Measurements from ENCODE around the gene BBS5.

The BBS5 gene

GRCh38 chr2:169439900-169440299 lies 39.4 kb upstream of the BBS5 start:
- Histone ChIP-seq H3K4ac (ENCODE audit: low read length) (no peak overlapping the region), H3K4me2 (ENCODE audit: insufficient read depth, low read length, poor library complexity, severe bottlenecking) (no peak overlapping the region)
- WGBS, 2 donors (ENCODE audit: extremely low coverage in 2 of 2, insufficient read length in 2 of 2, insufficient replicate concordance in 1 of 2) = no CpG with 5 or more reads among the region's 3 CpGs

GRCh38 chr2:169446452-169446851 lies 32.8 kb upstream of the BBS5 start:
- peaks cover 0 to 24% (median 0%) of the 10 kb centered on the region in 3 experiments for H3K27me3 ChIP-seq (ENCODE audit: control insufficient read depth in 3 of 3, insufficient read depth in 3 of 3, low read depth in 1 of 3, low read length in 3 of 3)
- H3K79me1 ChIP-seq (ENCODE audit: low read depth, low read length) = no peaks in the 10 kb centered on the region
- H2AFZ ChIP-seq (ENCODE audit: low read length) = no peak overlapping the region
- H3K9me3 ChIP-seq (replicated peaks in 1 of 2; ENCODE audit: control insufficient read depth in 2 of 2, insufficient read depth in 1 of 2, low read depth in 1 of 2, low read length in 2 of 2) = no peaks in the 10 kb centered on the region
- no peak overlapping the region for H3K4me2 ChIP-seq (ENCODE audit: insufficient read depth, low read length, poor library complexity, severe bottlenecking)
- no peak overlapping the region for H3K14ac ChIP-seq (ENCODE audit: low read length)
- H2BK12ac ChIP-seq (ENCODE audit: low read length) = no peak overlapping the region
- no peak overlapping the region for H3K4ac ChIP-seq (ENCODE audit: low read length)
- H3K27ac ChIP-seq (replicated peaks; ENCODE audit: low read length) = no peak overlapping the region
- H3K18ac ChIP-seq (ENCODE audit: low read length) = no peak overlapping the region
- no peak for DNase-seq (ENCODE audit: low spot score)
- no peak overlapping the region for H3K23ac ChIP-seq (ENCODE audit: low read depth, low read length, poor library complexity)
- no peaks in the 10 kb centered on the region for H3K4me1 ChIP-seq (ENCODE audit: control insufficient read depth in 2 of 2, insufficient read depth in 1 of 2, low read depth in 1 of 2, low read length in 2 of 2)
- no peak overlapping the region for H2BK15ac ChIP-seq (ENCODE audit: low read length)
- no peak overlapping the region for H4K91ac ChIP-seq (ENCODE audit: low read depth, low read length, poor library complexity)
- H3K36me3 ChIP-seq (replicated peaks in 1 of 2; ENCODE audit: control insufficient read depth in 2 of 2, insufficient read depth in 2 of 2, low read length in 2 of 2) = no peaks in the 10 kb centered on the region
- no peak overlapping the region for H2BK120ac ChIP-seq (ENCODE audit: low read depth, low read length)
- H3K9ac ChIP-seq (ENCODE audit: low read depth, low read length, poor library complexity) = no peak overlapping the region
- no peak overlapping the region for H4K8ac ChIP-seq (ENCODE audit: low read depth, low read length)
- no peak overlapping the region for H3K4me3 ChIP-seq (ENCODE audit: low read length in 2 of 2)
- no peak overlapping the region for H2BK5ac ChIP-seq (ENCODE audit: low read length)
- H2AK5ac ChIP-seq (ENCODE audit: low read depth, low read length) = no peak overlapping the region

More at GRCh38 chr2:169439900-169440299, 39.4 kb upstream of the BBS5 start:
- Histone ChIP-seq H3K79me1 (ENCODE audit: low read depth, low read length) (no peaks in the 10 kb centered on the region), H3K23ac (ENCODE audit: low read depth, low read length, poor library complexity) (no peak overlapping the region), H3K27ac (replicated peaks; ENCODE audit: low read length) (no peak overlapping the region), H2BK120ac (ENCODE audit: low read depth, low read length) (no peak overlapping the region), H2BK12ac (ENCODE audit: low read length) (no peak overlapping the region), H2AFZ (ENCODE audit: low read length) (no peak overlapping the region), H3K9me3 (replicated peaks in 1 of 2; ENCODE audit: control insufficient read depth in 2 of 2, insufficient read depth in 1 of 2, low read depth in 1 of 2, low read length in 2 of 2) (peaks cover 0 to 6% of the 10 kb centered on the region in 2 donors), H2BK5ac (ENCODE audit: low read length) (no peak overlapping the region), H3K4me3 (ENCODE audit: low read length in 2 of 2) (no peak overlapping the region), H3K36me3 (replicated peaks in 1 of 2; ENCODE audit: control insufficient read depth in 2 of 2, insufficient read depth in 2 of 2, low read length in 2 of 2) (no peaks in the 10 kb centered on the region), H4K91ac (ENCODE audit: low read depth, low read length, poor library complexity) (no peak overlapping the region), H3K18ac (ENCODE audit: low read length) (no peak overlapping the region), H4K8ac (ENCODE audit: low read depth, low read length) (no peak overlapping the region), H3K14ac (ENCODE audit: low read length) (no peak overlapping the region), H2BK15ac (ENCODE audit: low read length) (no peak overlapping the region), H2AK5ac (ENCODE audit: low read depth, low read length) (no peak overlapping the region), H3K27me3 (ENCODE audit: control insufficient read depth in 3 of 3, insufficient read depth in 3 of 3, low read depth in 1 of 3, low read length in 3 of 3) (peaks cover 0 to 41% (median 0%) of the 10 kb centered on the region in 3 experiments), H3K9ac (ENCODE audit: low read depth, low read length, poor library complexity) (no peak overlapping the region), H3K4me1 (ENCODE audit: control insufficient read depth in 2 of 2, insufficient read depth in 1 of 2, low read depth in 1 of 2, low read length in 2 of 2) (peaks cover 2 to 13% of the 10 kb centered on the region in 2 donors)
- no peak for DNase-seq (ENCODE audit: low spot score)

GRCh38 chr2:169448316-169448715 lies 31.0 kb upstream of the BBS5 start:
- Histone ChIP-seq H2AK5ac (ENCODE audit: low read depth, low read length) (no peak overlapping the region), H3K4me2 (ENCODE audit: insufficient read depth, low read length, poor library complexity, severe bottlenecking) (no peak overlapping the region), H2BK15ac (ENCODE audit: low read length) (no peak overlapping the region), H2BK120ac (ENCODE audit: low read depth, low read length) (no peak overlapping the region), H3K18ac (ENCODE audit: low read length) (no peak overlapping the region), H3K36me3 (replicated peaks in 1 of 2; ENCODE audit: control insufficient read depth in 2 of 2, insufficient read depth in 2 of 2, low read length in 2 of 2) (no peaks in the 10 kb centered on the region), H3K9ac (ENCODE audit: low read depth, low read length, poor library complexity) (no peak overlapping the region), H3K79me1 (ENCODE audit: low read depth, low read length) (no peaks in the 10 kb centered on the region), H4K8ac (ENCODE audit: low read depth, low read length) (no peak overlapping the region), H2AFZ (ENCODE audit: low read length) (no peak overlapping the region), H3K14ac (ENCODE audit: low read length) (no peak overlapping the region), H3K27ac (replicated peaks; ENCODE audit: low read length) (no peak overlapping the region), H3K4ac (ENCODE audit: low read length) (no peak overlapping the region), H3K9me3 (replicated peaks in 1 of 2; ENCODE audit: control insufficient read depth in 2 of 2, insufficient read depth in 1 of 2, low read depth in 1 of 2, low read length in 2 of 2) (no peaks in the 10 kb centered on the region), H2BK12ac (ENCODE audit: low read length) (no peak overlapping the region), H2BK5ac (ENCODE audit: low read length) (no peak overlapping the region), H3K4me1 (ENCODE audit: control insufficient read depth in 2 of 2, insufficient read depth in 1 of 2, low read depth in 1 of 2, low read length in 2 of 2) (no peaks in the 10 kb centered on the region), H4K91ac (ENCODE audit: low read depth, low read length, poor library complexity) (no peak overlapping the region), H3K4me3 (ENCODE audit: low read length in 2 of 2) (no peak overlapping the region), H3K27me3 (ENCODE audit: control insufficient read depth in 3 of 3, insufficient read depth in 3 of 3, low read depth in 1 of 3, low read length in 3 of 3) (peaks cover 0 to 20% (median 0%) of the 10 kb centered on the region in 3 experiments), H3K23ac (ENCODE audit: low read depth, low read length, poor library complexity) (no peak overlapping the region)
- no peak for DNase-seq (ENCODE audit: low spot score)
- WGBS, 2 donors (ENCODE audit: extremely low coverage in 2 of 2, insufficient read length in 2 of 2, insufficient replicate concordance in 1 of 2) = no CpG with 5 or more reads among the region's 3 CpGs

- Histone ChIP-seq H4K91ac (ENCODE audit: low read depth, low read length, poor library complexity) (no peak overlapping the region), H2BK15ac (ENCODE audit: low read length) (no peak overlapping the region), H3K9ac (ENCODE audit: low read depth, low read length, poor library complexity) (no peak overlapping the region), H3K27me3 (ENCODE audit: control insufficient read depth in 3 of 3, insufficient read depth in 3 of 3, low read depth in 1 of 3, low read length in 3 of 3) (peaks cover 0 to 20% (median 0%) of the 10 kb centered on the region in 3 experiments), H3K4ac (ENCODE audit: low read length) (no peak overlapping the region), H2AK5ac (ENCODE audit: low read depth, low read length) (no peak overlapping the region), H3K9me3 (replicated peaks in 1 of 2; ENCODE audit: control insufficient read depth in 2 of 2, insufficient read depth in 1 of 2, low read depth in 1 of 2, low read length in 2 of 2) (no peaks in the 10 kb centered on the region), H3K79me1 (ENCODE audit: low read depth, low read length) (no peaks in the 10 kb centered on the region), H2BK5ac (ENCODE audit: low read length) (no peak overlapping the region), H2BK120ac (ENCODE audit: low read depth, low read length) (no peak overlapping the region), H4K8ac (ENCODE audit: low read depth, low read length) (no peak overlapping the region), H3K4me2 (ENCODE audit: insufficient read depth, low read length, poor library complexity, severe bottlenecking) (no peak overlapping the region), H3K27ac (replicated peaks; ENCODE audit: low read length) (no peak overlapping the region), H3K18ac (ENCODE audit: low read length) (no peak overlapping the region), H3K14ac (ENCODE audit: low read length) (no peak overlapping the region), H2AFZ (ENCODE audit: low read length) (no peak overlapping the region), H2BK12ac (ENCODE audit: low read length) (no peak overlapping the region), H3K4me3 (ENCODE audit: low read length in 2 of 2) (no peak overlapping the region), H3K4me1 (ENCODE audit: control insufficient read depth in 2 of 2, insufficient read depth in 1 of 2, low read depth in 1 of 2, low read length in 2 of 2) (no peaks in the 10 kb centered on the region), H3K36me3 (replicated peaks in 1 of 2; ENCODE audit: control insufficient read depth in 2 of 2, insufficient read depth in 2 of 2, low read length in 2 of 2) (no peaks in the 10 kb centered on the region), H3K23ac (ENCODE audit: low read depth, low read length, poor library complexity) (no peak overlapping the region)
- no peak for DNase-seq (ENCODE audit: low spot score)
- WGBS, 2 donors (ENCODE audit: extremely low coverage in 2 of 2, insufficient read length in 2 of 2, insufficient replicate concordance in 1 of 2) = no CpG with 5 or more reads among the region's 1 CpG
Measured at GRCh38 chr2:169448865-169449264, 30.4 kb upstream of the BBS5 start.
